HUES64 (cell line): Measurements from ENCODE around the gene FAM107A.

Experiments used
- H3K27ac ChIP-seq: 2 replicates; pipeline ENCODE4 v1.7.0; 2013; ENCODE audit warnings: low read depth, low read length, inconsistent platforms
- H3K27me3 ChIP-seq: 2 replicates; pipeline ENCODE4 v1.6.1; 2013; ENCODE audit warnings: mild to moderate bottlenecking, low read length; ENCODE audit not compliant: insufficient read depth
- H3K36me3 ChIP-seq: 2 replicates; pipeline ENCODE4 v1.6.1; 2013; ENCODE audit warnings: mild to moderate bottlenecking, low read length; ENCODE audit not compliant: insufficient read depth
- H3K4me1 ChIP-seq: 2 replicates; pipeline ENCODE4 v1.6.1; 2013; ENCODE audit warnings: mild to moderate bottlenecking, low read length, moderate library complexity; ENCODE audit not compliant: insufficient read depth
- H3K4me3 ChIP-seq: 2 replicates; pipeline ENCODE4 v1.5.1; 2013; ENCODE audit warnings: mild to moderate bottlenecking, low read length, moderate library complexity
- H3K9ac ChIP-seq: 2 replicates; pipeline ENCODE4 v1.6.1; 2013; ENCODE audit warnings: mild to moderate bottlenecking, low read depth, low read length
- H3K9me3 ChIP-seq: 2 replicates; pipeline ENCODE4 v1.6.1; 2013; ENCODE audit warnings: low read depth, low read length; ENCODE audit not compliant: insufficient read depth
- WGBS: fragments of 150-250, 120-280 bp; methylation state at CpG from one replicate; pipeline ENCODE4 v1.1.7; 2013; ENCODE audit warnings: missing lambda C conversion rate; 5-methylcytosine and 5-hydroxymethylcytosine counted together

Gene FAM107A

DNA sequence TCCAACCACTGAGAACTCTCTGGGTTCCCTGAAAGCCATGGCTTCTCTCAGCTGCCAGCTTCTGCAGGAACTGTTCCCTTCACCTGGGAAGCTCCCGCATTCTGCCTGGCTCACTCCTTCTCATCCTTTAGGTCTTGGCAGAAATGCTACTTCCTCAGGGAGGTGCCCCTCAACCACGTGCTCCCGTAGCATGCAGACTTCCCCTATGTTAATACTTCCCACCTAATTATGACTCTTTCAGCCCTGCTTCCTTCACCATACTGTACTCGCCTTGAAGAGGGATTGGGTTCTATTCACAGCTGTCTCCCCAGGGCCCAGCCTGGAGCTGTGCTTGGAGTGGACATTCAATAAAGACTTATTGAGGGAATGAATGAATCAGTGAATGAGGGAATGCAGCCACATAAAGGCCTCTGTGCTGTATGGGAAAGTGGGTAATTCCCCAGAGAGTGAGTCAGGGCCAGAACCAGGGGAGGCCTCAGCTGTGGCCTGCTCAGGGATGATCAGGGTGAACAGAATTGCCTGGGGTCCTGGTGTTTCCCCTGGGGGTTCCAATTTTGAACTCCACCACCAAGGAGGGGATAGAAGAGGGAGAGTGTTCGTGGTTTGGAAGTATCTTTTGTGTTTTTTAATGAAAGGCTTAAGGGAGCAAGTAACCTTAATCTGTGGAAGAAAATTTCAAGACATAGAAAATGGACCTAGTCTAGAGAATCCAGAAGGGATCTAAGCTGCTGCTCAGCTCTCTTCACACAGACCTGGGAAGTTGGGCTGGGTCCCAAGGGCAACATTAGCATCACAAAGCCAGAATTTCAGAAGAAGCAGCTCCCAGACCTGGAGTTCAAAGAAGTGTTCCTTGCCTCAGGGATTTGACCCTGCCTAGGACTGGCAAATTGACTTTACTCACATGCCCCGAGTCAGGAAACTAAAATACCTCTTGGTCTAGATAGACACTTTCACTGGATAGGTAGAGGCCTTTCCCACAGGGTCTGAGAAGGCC lies 14.6 kb upstream of the FAM107A start:
- Histone ChIP-seq H3K9me3 (no peaks in the 10 kb centered on the region), H3K36me3 (no peaks in the 10 kb centered on the region), H3K4me3 (no peak overlapping the region), H3K9ac (no peak overlapping the region), H3K4me1 (no peaks in the 10 kb centered on the region), H3K27ac (no peak overlapping the region), H3K27me3 (peaks cover 14% of the 10 kb centered on the region)
- 77% methylated on average over 6 of the region's 6 CpGs for WGBS

DNA sequence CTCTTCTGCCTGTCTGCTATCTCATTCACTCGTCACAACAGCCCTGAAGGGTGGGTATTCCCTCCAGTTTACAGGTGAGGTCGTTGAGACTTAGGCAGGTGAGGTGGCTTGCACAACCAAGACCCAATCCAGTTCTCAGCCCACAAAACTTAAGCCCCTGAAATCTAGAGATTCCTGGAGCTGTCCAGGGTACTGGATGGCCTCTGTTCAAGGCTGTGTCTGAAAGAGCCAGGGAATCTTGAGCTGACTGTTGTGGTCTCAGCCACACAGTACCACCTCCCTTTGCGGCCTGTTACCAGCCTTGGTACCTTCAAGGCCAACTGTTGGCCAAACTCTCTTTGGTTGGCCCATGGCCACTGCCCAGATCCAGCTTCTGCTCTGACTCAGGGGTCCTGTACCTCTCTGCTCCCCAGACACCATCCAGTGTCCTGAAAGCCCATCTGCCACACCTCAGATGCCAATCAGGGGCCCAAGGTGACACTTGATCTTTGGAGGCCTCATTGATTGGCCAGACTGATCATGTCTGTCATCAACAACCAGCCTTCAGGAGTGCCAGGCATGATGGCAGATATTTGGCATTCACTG lies 10.9 kb upstream of the FAM107A start:
- Histone ChIP-seq H3K4me1 (peaks cover 10% of the 10 kb centered on the region), H3K27me3 (peaks cover 47% of the 10 kb centered on the region), H3K9me3 (no peaks in the 10 kb centered on the region), H3K36me3 (no peaks in the 10 kb centered on the region), H3K27ac (no peak overlapping the region), H3K4me3 (no peak overlapping the region), H3K9ac (no peak overlapping the region)
- 40% methylated on average over 3 of the region's 3 CpGs for WGBS

DNA sequence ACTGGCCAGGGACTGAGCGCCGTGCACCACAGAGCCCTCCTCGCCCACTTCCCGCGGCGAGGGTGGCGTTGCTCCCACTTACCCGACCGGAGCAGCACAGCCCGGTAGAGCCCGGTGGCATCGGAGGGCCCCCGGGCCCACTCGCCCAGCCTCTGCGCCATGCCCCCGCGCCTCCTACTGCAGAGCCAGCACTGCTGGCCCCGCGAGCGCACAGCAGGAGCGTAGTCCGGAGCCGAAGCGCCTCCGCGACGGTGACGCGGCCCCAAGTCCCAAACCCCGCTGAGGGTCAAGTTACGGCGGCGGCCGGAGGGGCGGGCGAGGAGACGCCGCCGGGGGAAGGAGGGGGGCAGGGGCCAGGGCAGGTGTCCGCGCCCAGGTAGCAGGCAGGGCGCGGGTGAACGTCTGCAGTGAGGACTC lies 9.6 kb upstream of the FAM107A start:
- H3K4me1 ChIP-seq: peaks cover 13% of the 10 kb centered on the region
- H3K9me3 ChIP-seq: no peaks in the 10 kb centered on the region
- H3K27me3 ChIP-seq: peaks cover 47% of the 10 kb centered on the region
- H3K27ac ChIP-seq: no peak overlapping the region
- peak overlapping the region; percentile 51 for H3K4me3 ChIP-seq
- H3K9ac ChIP-seq: no peak overlapping the region
- 3% methylated on average over 44 of the region's 44 CpGs for WGBS
- no peaks in the 10 kb centered on the region for H3K36me3 ChIP-seq

DNA sequence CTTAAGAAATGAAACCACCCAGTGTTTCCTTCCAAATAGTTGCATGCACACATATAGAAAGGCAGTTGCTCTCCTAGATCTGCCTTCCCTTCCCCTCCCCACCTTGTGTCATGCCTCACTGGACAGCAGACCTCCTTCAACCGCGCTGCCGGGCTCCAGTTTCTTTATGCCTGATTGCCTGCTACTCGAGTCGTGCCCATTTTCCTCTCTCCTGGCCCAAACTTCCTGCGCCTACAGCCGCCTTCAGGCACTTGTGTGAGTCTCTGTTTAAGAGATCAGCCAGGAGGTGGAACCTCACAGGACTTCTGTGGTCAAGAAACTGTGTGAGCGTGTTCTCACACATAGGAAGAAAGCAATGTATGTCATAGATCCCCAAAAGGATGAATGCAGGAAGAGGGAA lies 8.8 kb upstream of the FAM107A start:
- H3K27ac ChIP-seq: no peak overlapping the region
- peak overlapping the region; percentile 48 for H3K4me3 ChIP-seq
- H3K36me3 ChIP-seq: no peaks in the 10 kb centered on the region
- H3K9ac ChIP-seq: no peak overlapping the region
- 29% methylated on average over 8 of the region's 8 CpGs for WGBS
- H3K9me3 ChIP-seq: no peaks in the 10 kb centered on the region
- H3K4me1 ChIP-seq: peaks cover 20% of the 10 kb centered on the region
- H3K27me3 ChIP-seq: peaks cover 47% of the 10 kb centered on the region

DNA sequence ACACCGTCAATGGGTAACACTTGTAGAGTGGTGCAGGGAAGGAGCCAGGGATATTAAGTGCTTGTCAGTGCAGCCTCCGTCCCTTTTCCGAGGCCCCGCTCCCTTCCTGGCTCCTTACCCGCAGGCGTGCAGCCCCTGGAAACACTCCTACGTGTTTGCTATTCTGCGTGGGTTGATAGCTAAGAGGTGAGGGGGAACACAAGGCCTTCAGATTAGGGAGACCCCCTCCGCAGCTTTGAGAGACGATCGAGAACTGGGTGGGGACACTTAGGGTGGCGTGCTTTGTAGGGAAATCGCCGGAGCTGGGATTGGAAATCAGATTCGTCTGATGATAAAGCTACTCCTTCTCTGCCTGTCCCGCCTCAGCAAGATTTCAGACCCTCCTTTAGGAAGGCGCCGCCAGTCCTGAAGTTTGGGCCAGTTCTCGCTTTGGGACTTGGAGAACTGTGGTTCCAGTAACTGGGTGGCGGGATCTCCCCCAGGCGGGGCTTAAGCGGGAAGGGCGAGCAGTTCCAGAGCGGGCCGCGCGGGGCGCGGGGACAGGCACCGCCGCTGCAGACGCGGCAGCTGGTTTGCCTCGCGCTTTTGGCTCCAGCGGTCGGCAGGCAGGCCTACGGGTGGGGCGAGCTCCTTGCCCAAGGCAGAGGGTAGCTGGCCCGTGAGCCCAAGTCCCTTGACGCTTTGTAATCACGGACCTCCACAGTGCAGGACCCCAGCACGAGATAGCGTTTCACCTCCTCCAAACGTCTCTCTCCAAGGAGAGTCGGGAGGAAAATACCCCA lies 8.0 kb upstream of the FAM107A start:
- Histone ChIP-seq H3K27ac (no peak overlapping the region), H3K9me3 (no peaks in the 10 kb centered on the region), H3K4me1 (peaks cover 28% of the 10 kb centered on the region), H3K4me3 (peak overlapping the region; percentile 48), H3K27me3 (peaks cover 47% of the 10 kb centered on the region), H3K36me3 (no peaks in the 10 kb centered on the region), H3K9ac (peak overlapping the region; percentile 7; the same call in 1 of the 2 replicates)
- WGBS: 6% methylated on average over 46 of the region's 46 CpGs

DNA sequence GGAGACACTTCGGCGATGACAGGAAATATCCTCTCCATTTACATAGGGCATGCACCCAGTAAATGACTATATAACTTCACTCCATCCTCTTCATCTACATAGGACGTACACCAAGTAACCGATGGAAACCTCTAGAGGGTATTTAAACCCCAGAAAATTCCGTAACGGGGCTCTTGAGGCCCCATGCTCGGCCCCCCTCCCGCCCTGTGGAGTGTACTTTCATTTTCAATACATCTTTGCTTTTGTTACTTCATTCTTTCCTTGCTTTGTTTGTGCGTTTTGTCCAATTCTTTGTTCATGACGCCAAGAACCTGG lies 7.5 kb upstream of the FAM107A start:
- H3K9ac ChIP-seq: no peak overlapping the region

DNA sequence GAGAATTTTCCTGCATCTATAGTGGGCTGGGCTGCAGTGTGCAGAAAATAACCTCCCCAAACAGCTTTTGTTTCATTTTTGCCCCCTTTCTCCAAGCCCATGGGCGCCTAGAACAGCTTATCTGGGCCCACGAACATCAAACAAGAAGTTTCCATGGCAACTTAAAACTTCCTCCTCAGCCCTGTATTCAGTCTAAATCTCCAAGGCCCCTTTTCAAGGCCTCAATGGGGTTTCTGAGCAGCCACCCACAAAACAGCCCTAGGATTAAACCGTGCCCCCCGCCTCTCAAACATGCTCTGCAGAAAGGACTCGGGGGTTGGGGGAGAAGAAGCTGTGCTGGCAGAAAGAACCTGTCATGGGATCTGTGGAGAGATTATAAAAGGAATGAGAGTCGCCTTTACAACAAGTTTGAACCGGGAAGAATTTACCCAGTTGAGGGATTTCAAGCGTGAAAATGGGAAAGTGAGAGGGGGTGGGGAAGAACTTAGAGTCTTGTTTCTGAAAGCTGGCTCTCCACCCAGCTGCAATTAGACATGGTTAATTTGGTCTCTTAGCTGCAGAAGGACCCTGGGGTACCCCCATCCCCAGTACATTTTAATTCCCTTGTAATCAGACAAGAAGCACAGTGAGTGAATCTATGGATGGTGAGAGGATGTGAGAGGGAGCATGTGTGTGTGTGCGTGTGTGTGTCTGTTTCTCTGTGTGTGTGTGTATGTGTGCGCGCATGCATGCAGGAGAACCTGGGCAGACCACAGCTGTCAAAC lies 4.3 kb upstream of the FAM107A start:
- Histone ChIP-seq H3K4me3 (no peak overlapping the region), H3K4me1 (peaks cover 34% of the 10 kb centered on the region), H3K27ac (peak overlapping the region; percentile 60), H3K27me3 (peaks cover 30% of the 10 kb centered on the region), H3K36me3 (no peaks in the 10 kb centered on the region), H3K9ac (no peak overlapping the region), H3K9me3 (no peaks in the 10 kb centered on the region)
- 37% methylated on average over 11 of the region's 11 CpGs for WGBS

More for the DNA sequence above, 7.5 kb upstream of the FAM107A start:
- WGBS: 61% methylated on average over 10 of the region's 10 CpGs
- no peaks in the 10 kb centered on the region for H3K9me3 ChIP-seq
- peak overlapping the region; percentile 48 for H3K4me3 ChIP-seq
- H3K27me3 ChIP-seq: peaks cover 47% of the 10 kb centered on the region
- H3K27ac ChIP-seq: no peak overlapping the region
- H3K36me3 ChIP-seq: no peaks in the 10 kb centered on the region
- H3K4me1 ChIP-seq: peaks cover 28% of the 10 kb centered on the region

DNA sequence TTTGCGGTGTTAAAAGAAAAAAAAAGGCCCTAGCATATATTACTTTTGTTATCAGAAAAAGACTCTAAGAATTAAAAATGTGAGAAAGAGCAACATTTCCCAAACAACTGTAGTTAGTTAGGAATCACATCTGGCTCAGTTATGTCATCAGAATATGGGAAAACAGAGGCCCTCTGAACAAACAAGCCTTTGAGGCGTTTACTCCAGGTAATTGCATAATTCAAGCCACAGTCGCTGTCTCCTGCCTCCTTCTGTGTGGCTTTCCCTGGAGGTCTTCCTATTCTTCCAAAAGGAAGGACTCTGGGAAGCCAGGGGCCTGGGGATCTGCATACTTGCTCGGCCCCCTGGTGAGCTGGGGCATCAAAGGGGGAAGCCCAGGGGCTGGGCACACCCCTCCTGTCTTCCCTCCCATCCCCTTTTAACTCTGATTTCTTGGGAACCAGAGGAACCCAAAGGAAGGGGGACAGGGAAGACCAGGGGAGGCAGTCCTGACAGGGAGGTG lies 3.7 kb upstream of the FAM107A start:
- peaks cover 23% of the 10 kb centered on the region for H3K27me3 ChIP-seq
- no peak overlapping the region for H3K9ac ChIP-seq
- no peaks in the 10 kb centered on the region for H3K36me3 ChIP-seq
- WGBS: 8% methylated on average over 3 of the region's 4 CpGs
- H3K4me3 ChIP-seq: no peak overlapping the region
- peaks cover 33% of the 10 kb centered on the region for H3K4me1 ChIP-seq
- no peaks in the 10 kb centered on the region for H3K9me3 ChIP-seq
- H3K27ac ChIP-seq: peak overlapping the region; percentile 60

DNA sequence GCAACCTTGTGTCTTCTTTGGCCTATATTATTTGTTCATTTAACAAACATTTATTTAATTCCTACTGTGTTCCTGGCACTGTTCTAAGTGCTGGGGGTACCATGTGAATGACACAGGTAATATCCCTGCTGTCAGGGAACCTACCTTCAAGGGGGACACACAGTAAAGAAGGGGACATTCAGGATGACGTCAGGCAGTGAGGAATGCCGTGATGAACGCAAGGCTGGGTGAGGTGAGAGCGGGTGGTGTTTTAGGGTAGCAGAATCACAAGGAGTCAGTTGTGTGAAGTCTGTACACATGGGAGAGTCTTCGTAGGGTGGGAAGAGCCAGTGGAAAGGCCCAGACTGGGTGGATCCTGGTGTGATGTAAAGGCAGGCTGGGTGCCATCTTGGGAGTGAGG lies 1.7 kb upstream of the FAM107A start:
- WGBS: 89% methylated on average over 5 of the region's 5 CpGs
- Histone ChIP-seq H3K9ac (no peak overlapping the region), H3K27ac (no peak overlapping the region), H3K4me1 (peaks cover 24% of the 10 kb centered on the region), H3K9me3 (no peaks in the 10 kb centered on the region), H3K4me3 (no peak overlapping the region), H3K36me3 (no peaks in the 10 kb centered on the region), H3K27me3 (peaks cover 3% of the 10 kb centered on the region)

DNA sequence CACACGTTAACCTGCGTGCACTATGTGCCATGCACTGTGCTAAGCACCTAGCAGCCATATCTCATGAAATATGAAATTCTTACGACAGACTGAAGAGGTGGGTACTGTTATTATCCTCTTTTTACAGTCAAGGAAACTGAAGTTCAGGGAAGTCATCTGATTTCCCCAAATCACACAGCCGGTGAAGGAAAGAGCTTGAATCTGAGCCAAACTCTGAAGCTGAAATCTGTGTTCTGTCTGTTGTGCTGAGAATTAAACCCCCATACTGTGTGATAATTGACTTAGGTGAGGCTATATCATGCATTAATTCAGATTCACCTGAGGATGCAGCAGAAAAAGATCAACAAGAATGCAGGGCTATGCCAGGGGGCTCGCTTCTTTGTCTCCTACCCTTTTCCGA lies 475 bp downstream of the FAM107A start:
- Histone ChIP-seq H3K9me3 (0 out of 2 replicates have a peak, but pooled peaks cover 2% of the 10 kb centered on the region), H3K27ac (no peak overlapping the region), H3K9ac (no peak overlapping the region), H3K36me3 (no peaks in the 10 kb centered on the region), H3K4me1 (peaks cover 21% of the 10 kb centered on the region), H3K4me3 (no peak overlapping the region), H3K27me3 (no peaks in the 10 kb centered on the region)
- WGBS: 93% methylated on average over 6 of the region's 6 CpGs
